NOMO-1 treated with dmso at 0.1 percent for 144 hours (cell line): ENCODE data around the gene CDH4.

Source experiments
- DNase-seq: peaks from one replicate; lab custom pipeline; 2025; ENCODE audit not compliant: unreplicated experiment; lab: John Stamatoyannopoulos, UW

CDH4 gene

DNA sequence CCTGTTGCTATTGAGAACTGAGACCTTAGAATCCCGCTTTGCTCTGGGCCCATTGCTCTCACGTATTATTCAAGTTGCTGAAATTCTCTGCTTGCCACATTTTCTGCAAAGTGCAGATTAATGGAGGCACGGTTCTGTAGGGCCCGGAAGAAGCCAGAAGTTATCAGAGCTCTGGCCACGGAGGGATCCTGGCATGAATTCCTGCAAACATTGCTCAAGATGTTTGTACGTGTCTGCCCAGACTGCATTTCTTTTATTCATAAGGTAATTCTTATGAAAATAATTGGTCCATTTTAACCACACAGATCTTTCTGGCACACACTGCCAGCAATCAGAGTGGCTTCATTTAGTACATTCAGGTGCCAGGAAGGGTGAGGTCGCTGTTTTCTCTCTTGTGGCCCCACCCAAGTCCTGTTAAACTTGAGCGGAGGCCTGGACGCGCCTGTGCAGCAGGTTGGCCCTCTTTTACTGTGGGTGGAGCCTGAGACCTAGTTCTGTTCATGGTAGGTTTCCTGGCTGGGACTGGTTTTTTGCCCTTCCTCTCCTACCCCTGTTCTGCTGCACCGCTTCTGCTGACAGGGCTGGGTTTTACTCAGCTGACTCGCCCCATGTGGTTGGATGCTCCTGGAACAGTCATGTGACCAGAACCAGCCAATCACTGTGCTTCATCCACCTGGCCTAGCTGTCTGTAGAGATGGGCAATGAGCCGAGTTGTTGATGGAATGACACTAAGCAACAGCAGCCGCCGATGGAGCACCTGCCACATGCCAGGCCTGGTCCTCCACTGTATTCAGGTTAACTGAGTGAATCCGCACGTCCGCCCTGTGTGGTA is 230.2 kb downstream of the CDH4 start:
- DNase-seq, result no peak

DNA sequence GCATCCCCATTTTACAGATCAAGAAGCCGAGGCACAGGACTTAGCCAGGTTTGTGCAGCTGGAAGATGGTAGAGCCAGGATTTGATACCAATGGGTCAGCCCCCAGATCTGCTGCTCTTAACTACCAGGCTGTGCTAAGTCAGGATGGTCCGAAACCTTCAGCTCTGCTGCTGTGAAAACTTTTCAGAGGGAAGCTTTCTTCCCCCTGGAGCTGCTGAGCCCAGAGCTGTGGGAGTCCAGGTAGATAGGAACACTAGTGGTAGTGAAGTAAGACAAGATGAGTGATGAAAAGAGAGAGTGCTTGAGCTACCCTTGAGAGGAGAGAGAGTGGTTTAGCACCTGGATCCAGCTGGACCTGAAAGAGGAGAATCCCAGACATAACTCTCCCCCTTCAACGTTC is 230.8 kb downstream of the CDH4 start:
- no peak for DNase-seq

DNA sequence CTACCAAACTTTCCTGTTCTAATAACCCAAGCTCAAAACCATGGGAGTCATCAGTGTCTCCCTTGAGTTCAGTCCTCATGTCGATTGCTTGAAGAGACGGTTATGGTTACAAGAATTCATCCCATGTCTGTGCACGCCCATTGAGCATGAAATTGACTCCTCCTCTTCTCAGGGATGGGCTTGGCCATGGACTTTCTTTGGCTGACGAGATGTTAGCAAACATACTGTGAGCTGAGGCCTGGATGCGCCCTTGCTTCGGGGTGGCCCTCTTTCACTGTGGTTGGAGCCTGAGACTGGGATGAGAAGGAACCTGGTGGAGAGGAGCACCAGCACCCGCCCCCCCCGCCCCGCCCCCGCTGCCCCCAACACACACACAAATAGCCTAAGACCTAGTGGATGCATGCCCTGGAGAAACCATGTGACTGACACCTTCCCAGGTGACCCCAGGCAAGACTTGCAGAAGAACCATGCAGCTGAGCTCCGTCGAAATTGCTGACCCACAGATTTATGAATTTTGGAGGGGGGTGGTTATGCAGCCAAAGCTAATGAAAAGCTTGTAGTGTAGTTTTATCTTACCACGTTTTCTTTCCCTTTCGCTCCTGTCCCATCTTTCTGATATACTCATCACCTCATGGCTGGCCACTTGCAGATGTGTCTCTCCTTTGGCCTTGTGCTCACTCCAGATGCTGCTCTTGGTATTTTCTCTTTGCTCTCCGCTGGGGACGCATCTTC is 231.4 kb downstream of the CDH4 start:
- no peak for DNase-seq

DNA sequence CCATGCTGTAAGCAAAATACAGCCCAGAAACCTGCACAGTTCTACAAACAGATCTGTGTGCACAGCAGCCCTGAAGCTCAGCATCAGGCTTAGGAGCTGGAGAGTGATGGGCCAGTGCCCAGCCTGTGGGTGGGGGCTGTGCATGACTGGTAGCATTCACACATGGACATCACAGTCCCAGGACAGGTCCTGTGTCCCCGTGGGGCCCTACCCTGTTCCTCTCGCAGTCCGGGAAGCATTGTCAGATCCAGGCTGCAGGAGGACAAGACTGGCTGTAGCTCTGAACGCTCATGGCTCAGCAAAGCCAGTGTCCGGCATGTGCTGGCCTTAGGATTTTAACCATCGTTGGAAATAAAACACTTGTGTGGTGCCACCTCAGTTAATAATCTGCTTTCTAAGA is 234.1 kb downstream of the CDH4 start:
- no peak for DNase-seq

DNA sequence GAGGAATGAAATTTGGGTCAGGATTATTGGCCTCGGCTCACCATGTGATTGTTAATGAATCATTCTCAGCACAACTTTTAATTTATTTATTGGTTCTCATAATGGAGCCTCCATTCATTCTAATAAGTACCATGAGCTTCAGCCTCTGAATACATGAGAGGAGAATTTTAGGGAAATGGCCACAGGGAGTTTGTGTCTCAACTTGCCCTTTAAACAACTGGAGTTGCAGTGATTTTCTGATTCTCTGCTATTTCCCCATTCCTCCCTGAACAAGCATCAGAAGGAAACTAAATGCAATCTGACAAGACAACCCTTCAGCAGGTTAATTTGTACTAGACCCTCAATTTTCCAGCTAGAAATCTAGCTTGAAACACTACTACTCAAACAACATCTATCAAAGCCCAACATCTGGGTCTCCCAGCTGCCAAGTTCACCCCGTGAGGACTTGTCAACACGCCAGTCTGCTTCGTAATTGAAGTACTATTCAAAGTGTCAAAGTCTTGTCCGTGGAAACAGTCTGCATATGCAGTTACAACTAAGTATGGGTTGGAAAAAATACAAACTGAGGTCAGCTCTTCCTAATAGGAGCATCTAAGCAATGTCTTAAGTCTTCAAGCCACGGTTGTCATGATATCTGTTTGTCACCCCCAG is 235.4 kb downstream of the CDH4 start:
- no peak for DNase-seq

DNA sequence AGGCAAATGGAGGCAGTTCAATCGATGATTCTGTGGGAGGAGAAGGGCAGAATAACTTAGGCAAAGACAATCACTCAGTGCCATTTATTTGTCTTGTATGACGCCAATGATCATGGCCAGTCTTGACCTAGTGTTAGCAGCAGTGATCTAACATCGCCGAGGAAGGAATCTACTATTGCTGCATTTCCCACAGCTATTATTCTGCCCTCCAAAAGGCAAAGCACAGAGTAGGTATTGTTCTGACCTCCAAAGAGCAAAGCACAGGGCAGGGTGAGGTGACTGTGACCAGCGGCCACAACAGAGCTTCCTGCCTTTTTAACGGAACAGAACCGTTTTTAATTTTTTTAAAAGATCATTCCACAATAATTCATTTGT is 235.9 kb downstream of the CDH4 start:
- no peak for DNase-seq

DNA sequence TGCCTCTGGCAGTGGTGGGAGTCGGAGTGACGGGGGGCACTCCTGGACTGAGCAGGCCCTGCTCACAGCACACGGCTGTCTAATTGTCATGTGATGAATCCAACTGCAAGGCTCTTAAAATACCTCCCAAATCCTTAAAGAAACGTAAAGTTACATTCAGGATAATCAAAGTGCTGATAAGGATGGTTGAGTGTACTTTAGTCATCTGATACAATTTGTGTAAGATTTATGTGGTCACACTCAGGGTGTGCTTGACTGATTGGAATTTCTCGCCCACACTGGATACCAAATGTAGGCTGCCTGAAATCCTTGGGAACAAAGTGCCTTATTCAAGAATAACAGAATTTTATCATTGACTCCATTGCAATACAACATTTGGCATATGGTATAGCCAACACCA is 238.7 kb downstream of the CDH4 start:
- DNase-seq, result no peak

DNA sequence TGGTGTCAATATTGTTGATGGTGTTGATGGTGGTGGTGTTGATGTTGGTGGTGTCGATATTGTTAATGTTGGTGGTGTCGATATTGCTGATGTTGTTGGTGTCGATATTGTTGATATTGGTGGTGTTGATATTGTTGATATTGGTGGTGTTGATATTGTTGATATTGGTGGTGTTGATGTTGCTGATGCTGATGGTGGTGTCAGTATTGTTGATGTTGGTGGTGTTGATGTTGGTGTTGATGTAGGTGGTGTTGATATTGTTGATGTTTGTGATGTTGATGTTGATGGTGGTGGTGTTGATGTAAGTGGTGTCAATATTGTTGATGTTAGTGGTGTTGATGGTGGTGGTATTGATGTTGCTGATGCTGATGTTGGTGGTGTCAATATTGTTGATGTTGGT is 240.0 kb downstream of the CDH4 start:
- no peak for DNase-seq

DNA sequence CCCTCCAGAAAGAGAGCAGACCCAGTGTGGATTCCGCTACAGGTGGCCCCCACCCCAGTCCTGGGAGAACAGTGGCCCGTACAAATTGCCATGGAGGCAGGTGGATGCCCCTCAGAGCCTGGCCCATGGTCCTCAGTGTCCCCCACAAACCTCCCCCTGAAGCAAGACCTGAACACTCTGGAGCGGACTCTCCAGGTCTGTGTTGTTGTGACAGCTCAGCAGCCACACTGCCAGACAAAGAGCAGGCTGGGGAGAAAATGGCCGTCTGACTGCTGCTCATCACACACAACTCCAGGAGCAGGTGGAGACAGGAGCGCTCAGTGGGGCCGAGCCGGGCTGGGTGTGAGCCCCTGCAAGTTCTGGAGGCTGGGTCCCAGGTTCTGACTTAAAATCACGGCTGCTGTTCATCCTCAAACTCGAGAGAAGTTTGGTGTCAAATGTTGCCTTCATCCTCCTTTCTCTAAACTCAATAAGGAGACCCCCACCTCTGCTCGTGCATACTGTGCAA is 241.8 kb downstream of the CDH4 start:
- no peak for DNase-seq

DNA sequence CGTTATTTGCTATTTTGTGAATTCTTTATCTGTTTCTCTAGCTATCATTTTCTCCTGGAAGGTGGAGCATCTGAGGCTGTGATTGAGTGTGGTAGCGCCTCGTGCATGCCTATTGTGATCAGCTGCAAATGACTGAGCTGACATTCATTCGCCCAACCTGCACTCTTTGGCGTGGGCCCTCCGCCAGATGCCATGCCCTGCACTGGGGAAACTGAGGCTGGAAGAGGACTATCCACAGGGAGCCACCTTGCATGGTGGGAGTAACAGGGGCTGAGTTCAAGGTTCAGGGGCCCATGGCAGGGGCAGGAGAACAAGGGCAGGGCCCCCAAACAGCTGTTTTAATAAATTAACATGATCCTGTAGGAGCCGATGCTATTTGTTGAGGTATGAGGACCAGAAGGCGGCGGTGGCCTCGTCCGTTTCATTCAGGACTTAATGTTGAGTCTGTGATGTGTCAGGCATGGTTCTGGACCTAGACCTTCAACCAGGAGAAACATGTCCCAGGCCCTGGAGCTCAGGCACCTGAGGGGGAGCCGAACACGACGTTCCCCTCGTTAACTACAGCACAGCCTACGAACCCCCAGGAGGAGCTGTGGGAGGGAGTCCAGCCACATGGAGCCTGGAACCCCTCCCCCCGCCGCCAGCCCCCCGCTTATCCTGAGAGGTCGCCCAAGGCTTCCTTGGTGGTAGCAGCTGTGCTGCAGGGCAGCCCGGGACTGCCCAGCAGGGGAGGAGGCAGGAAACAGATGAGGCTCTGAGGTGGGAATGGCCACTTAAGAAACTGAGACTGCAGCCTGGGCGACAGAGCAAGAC is 242.9 kb downstream of the CDH4 start:
- no peak for DNase-seq

DNA sequence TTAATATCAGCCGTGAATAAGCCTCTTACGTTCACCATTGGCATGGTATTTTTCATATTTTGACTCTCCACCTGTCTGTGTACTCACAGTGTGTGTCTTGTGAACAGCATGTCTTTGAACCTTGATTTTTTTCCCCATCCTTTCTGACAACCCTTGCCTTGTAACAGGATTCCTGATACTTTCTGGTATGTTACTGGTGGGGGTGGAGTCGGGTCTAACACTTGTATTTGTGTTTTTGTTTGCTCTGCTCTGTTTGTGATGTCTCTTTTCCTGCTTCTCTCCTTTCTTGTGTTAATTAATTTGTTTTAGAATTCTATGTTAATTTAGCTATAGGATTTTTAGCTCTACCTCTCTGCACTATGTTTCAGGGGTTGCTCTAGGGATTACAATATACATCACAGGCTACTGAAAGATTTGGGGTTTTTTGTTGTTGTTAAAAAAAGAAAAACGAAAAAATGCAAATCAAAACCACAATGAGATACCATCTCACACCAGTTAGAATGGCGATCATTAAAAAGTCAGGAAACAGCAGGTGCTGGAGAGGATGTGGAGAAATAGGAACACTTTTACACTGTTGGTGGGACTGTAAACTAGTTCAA is 245.1 kb downstream of the CDH4 start:
- DNase-seq, result no peak

DNA sequence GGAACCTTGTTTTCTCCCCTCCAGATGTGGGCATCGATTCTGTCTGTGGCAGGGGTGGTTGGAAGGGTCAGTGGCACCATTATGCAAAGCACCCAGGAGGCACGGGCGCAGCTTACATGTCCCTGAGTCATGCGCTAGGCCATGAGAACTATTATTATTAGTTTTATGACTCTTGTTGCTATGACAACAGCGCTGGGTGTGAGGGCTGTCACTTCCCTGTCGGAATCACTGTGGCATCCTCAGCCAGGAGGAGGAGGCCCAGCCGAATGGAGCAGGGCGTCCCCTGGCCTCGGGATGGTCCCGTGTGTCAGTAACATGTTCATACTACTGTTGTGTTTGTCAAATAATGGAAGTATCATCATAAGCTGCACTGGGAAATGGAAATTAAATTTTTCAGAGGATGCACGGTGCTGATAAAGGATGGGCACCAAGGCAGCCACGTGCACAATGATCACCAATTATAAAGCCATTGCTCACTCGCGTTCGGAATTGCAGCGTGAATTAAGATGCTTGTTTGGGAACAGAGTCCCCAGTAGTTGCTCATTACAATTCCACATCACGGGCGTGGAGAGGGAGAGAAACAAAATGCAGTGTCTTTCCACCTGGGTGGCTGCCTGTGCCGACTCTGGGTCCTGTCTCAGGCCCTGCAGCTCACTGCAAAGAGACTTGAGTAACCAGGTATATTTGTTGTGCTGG is 247.9 kb downstream of the CDH4 start:
- no peak for DNase-seq

DNA sequence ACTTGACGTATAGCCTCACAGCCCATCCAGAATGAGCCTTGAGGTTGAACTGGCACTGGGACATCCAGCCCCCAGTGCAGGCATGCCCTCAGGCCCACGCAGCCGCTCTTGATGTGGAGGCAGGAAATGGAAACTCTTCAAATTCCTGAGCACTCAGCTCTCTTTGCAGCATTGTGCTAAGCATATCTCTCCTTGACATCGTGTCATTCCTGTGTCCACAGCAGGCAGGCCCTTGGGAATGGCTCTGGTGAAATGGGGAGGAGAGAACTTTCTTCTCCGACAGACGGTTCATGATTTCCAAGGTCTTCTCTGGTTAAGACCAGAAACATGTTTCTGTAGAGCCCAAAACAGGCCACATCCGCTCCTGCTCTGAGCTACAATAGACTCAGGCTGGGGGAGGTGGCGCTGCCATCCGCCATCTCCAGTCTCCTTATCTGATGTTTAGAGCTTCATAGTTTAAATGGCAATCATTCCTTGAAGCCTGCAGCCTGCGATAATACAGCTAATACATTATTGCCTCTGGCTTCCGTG is 248.8 kb downstream of the CDH4 start:
- DNase-seq, result no peak

DNA sequence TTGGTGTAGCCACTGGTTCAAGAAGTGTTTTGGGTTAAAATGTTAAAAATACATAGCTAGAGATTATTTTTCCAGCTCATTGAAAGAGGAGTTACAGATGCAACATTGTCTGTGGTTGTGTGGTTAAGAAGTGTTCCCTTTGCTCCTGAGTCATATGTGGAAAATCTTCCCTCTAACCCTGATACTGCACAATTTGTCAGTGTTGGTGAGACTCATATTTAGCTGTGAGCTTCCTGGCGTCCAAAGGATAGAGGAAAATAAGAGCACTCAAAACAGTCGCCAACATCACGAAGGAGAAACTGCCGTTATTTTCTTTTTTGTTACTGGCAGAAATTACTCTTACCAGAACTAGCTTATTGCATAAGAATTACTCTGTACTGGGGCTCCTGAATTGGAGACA is 250.4 kb downstream of the CDH4 start:
- DNase-seq, result no peak

DNA sequence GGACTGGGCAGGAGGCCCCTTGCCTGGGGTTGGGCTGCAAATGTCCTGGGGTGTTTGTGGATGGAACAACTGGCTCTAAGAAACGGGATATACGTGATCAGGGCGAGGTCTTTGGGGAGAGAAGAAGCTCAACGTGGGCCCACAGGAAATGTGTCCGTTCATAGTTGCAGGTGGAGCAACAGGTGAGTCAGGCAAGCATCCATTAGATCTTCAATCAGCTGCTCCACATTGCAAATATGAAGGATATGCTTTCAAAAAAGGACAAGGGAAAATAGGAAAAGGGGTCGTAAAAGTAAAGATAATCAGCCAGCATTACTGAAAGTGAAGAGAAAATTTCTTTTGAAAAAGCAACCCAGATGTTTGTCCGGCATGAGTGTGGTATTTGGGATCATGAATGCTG is 251.0 kb downstream of the CDH4 start:
- no peak for DNase-seq

DNA sequence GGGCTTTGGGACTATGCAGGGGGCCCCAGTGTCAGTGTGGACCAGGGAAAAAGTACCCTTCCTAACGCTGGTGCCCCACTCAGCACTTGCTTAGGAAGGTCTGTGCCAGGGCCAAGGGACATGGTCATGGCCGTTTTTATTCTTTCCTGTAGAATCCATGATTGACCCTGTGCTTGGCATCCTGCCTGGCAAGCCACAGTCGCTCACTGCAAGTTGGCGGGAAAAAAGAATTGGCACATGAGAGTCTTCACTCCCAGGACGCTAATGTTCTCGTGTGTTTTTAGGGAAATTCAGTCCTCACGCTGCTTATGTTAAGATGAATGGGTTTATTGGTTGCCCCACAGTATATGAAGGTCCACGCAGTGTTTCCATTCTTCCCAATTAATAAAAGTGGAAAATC is 253.4 kb downstream of the CDH4 start:
- DNase-seq, result no peak

DNA sequence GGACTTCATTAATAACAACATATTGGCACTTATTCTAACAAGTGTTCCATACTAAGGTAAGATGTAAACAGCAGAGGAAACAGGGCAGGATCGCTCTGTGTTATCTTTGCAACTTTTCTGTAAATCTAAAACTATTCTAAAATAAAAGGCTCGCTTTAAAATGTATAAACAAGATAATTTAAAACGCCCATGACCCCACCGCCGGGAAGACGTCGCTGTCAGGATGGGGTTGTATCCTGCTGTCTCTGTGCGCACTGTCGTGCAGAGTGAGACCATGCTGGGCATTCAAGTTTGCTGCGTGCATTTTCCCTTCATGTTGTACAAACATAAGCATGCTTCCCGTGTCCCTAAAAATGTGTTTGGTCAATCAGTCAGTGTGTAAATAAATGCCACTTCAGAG is 255.7 kb downstream of the CDH4 start:
- DNase-seq, result no peak

DNA sequence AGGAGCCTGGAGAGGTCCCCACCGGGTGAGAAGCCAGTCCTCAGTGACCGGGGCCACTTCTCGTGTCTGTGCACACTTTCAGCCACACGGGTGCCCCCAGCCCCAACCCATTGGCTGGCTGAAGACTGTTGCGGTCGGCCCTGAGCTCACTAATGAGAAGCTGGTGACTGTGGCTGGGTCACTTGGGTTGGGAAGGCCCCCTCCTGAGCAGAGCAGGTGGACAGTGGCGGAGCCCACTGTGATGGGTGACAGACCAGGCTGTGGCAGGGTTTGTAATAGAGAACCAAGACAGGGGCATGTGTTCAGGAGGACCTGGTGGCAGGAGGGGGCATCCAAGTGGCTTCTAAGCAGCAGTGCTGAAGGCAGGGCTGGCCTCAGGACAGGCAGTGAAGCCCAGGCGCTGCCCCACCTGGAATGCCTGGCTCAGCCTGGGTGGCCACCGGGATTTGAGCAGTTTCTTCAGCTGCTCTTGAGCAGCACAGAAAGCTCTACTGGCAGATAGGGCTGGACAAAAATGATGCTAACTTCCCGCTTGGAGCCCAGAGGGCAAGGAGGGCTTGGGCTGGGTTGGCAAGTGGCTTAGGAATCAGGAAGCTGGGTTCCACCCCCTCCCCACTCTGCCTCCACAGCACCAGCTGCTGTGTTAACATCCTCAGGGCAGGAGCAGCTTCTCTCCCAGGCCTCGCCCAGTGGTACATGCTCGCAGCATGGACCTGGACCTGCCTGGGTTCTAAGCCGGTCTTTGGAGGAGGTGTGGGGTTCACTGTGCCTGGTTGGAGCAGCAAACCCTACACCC is 256.4 kb downstream of the CDH4 start:
- DNase-seq, result no peak

DNA sequence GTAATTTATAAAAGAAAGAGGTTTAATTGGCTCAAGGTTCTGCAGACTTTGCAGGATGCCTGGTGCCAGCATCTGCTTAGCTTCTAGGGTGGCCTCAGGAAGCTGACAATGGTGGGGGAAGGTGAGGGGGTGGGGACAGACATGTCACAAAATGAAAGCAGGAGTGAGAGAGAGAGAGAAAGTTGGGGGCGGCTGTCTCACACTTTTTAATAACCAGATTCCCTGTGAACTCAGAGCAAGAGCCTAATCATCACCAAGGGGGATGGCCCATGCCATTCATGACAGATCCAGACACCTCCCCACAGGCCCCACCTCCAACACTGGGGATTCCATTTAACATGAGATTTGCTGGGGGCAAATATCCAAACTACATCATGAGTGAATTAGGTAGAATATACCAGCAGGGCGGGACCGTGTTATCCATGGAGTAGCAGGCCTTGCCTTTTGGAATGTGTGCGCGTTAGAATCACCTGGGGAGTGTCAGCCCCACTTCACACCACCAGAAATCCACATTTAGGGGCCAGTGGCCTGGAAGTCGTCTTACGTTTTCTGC is 258.8 kb downstream of the CDH4 start:
- DNase-seq, result no peak
